T47D (cell line): Measurements from ENCODE around the gene ZSCAN20.
"Not testable (repeated sequence)": the region's sequence is repeated elsewhere in the genome, so short reads cannot be mapped to it uniquely, and the experiment has no call there.

Experiments used
- DNase-seq, 2 experiments: peaks; one replicate each; pipeline versions ENCODE4 v3.0.0 to v3.0.0-alpha.2; 2011 to 2012; ENCODE audit warnings: low read depth in 1 of 2, low spot score in 1 of 2
- JUND ChIP-seq: IDR thresholded peaks from 2 replicates; pipeline ENCODE4 v1.6.1; 2012; ENCODE audit warnings: low read depth
- in situ Hi-C: cut with HindIII; loops from 2 replicates; pipeline ENCODE4 v1.10.0; 2016; ENCODE audit warnings: low sequenced_read_pairs, low pct_unique_long_range_greater_than_20kb

ZSCAN20 gene

GRCh38 chr1:33507661-33508060 is 35.2 kb downstream of the ZSCAN20 start:
- DNase-seq = no peak
- in situ Hi-C loops = no loop called here
- TF ChIP-seq JUND = no peak

GRCh38 chr1:33508151-33508550 is 35.7 kb downstream of the ZSCAN20 start:
- no peak for TF ChIP-seq JUND
- no peak for DNase-seq
- in situ Hi-C loops = no loop called here

- in situ Hi-C loops, DNase-seq: not testable (repeated sequence)
These were observed 36.8 kb downstream of the ZSCAN20 start for GRCh38 chr1:33509276-33509675.

GRCh38 chr1:33512226-33513011 is 40.0 kb downstream of the ZSCAN20 start:
- in situ Hi-C loops = no loop called here
- peak in 1 of 2 experiments; percentile 45 for DNase-seq

GRCh38 chr1:33515112-33515511 is 42.7 kb downstream of the ZSCAN20 start:
- TF ChIP-seq JUND = no peak
- DNase-seq = no peak
- in situ Hi-C loops = no loop called here

More at GRCh38 chr1:33512226-33513011, 40.0 kb downstream of the ZSCAN20 start:
- no peak for TF ChIP-seq JUND

GRCh38 chr1:33515607-33516006 is 43.2 kb downstream of the ZSCAN20 start:
- DNase-seq = no peak
- in situ Hi-C loops = no loop called here
- TF ChIP-seq JUND = no peak

GRCh38 chr1:33516428-33516827 is 44.0 kb downstream of the ZSCAN20 start:
- no peak for TF ChIP-seq JUND
- in situ Hi-C loops = no loop called here
- no peak for DNase-seq

- no peak for DNase-seq
- in situ Hi-C loops = no loop called here
- TF ChIP-seq JUND = no peak
These were observed 44.6 kb downstream of the ZSCAN20 start for GRCh38 chr1:33516891-33517567.

- in situ Hi-C loops = no loop called here
- no peak for TF ChIP-seq JUND
- no peak for DNase-seq
These were observed 45.3 kb downstream of the ZSCAN20 start for GRCh38 chr1:33517596-33518250.

GRCh38 chr1:33519240-33519884 is 46.9 kb downstream of the ZSCAN20 start:
- no peak for DNase-seq
- in situ Hi-C loops = no loop called here
- TF ChIP-seq JUND = no peak

- no peak for TF ChIP-seq JUND
- in situ Hi-C loops = no loop called here
- no peak for DNase-seq
These were observed 52.1 kb downstream of the ZSCAN20 start for GRCh38 chr1:33524586-33524985.

GRCh38 chr1:33527934-33528333 is 55.5 kb downstream of the ZSCAN20 start:
- TF ChIP-seq JUND = no peak
- no peak for DNase-seq
- in situ Hi-C loops = no loop called here
